K562 (cell line): Measurements from ENCODE around the gene MYADML2. TPM values are rescaled to one million over a fixed set of nuclear protein-coding genes. Genes with fewer than 3 reads are reported as not detected.

Experiments used
- CHD7 ChIP-seq: fragments of 200-600 bp; sonication (generic); IDR thresholded peaks from one replicate; pipeline ENCODE4 v1.6.1; 2012; ENCODE audit warnings: mild to moderate bottlenecking, low read depth, low read length, inconsistent platforms
- GABPB2 ChIP-seq: fragments of 250-450 bp; sonication (Bioruptor Pico); conservative IDR thresholded peaks from 2 replicates; pipeline ENCODE4 v1.5.1; 2021; ENCODE audit warnings: mild to moderate bottlenecking
- KLF10 ChIP-seq: fragments of 250-450 bp; sonication (Bioruptor Pico); IDR thresholded peaks from 2 replicates; pipeline ENCODE4 v1.6.1; 2021; ENCODE audit warnings: matching md5 sums
- LCOR ChIP-seq: sonication (generic); formaldehyde crosslinking; IDR thresholded peaks from 2 replicates; pipeline ENCODE4 v1.8.0; 2022; ENCODE audit warnings: mild to moderate bottlenecking, missing genetic modification reagents
- SNRNP70 ChIP-seq: fragments of 200-400 bp; formaldehyde crosslinking; optimal IDR thresholded peaks from 2 replicates; pipeline ENCODE3; 2017; ENCODE audit warnings: low read depth, low read length
- SPI1 ChIP-seq: IDR thresholded peaks from 2 replicates; pipeline ENCODE4 v1.6.1; 2011; ENCODE audit warnings: low read depth, low read length, control low read depth, borderline replicate concordance
- polyA plus RNA-seq, 8 experiments: library from polyadenylated mRNA; depleted of rRNA in 4 of 8; stranded (reverse) in 5 of 8; unstranded in 3 of 8; fragments of >200 nt; fragmentation: Nextera tagmentation in 2 of 8; fragmentation: Illumina TruSeq in 1 of 8; extraction: Ambion mirVana in 2 of 8; extraction: Trizol in 1 of 8; gene quantifications; 2 replicates each; pipeline versions ENCODE4 v1.2.1 to v1.2.3, GENCODE V29; 2011 to 2014; ENCODE audit warnings: inconsistent platforms in 1 of 8, missing spikeins in 1 of 8
- total RNA-seq, 7 experiments: library from RNA; depleted of rRNA in 6 of 7; stranded (reverse); fragments of >200 nt in 6 of 7; fragmentation: Illumina TruSeq in 2 of 7; extraction: Trizol in 2 of 7; gene quantifications; 2 replicates each; pipeline versions ENCODE4 v1.2.1 to v1.2.3, GENCODE V29; 2011 to 2021; ENCODE audit warnings: low replicate concordance in 1 of 7
- TF ChIP-seq, protein P1 (sequence below): fragments of 250-450 bp; sonication (Bioruptor Pico); IDR thresholded peaks from 2 replicates; pipeline ENCODE4 v1.5.1; 2021; ENCODE audit warnings: mild to moderate bottlenecking
- TF ChIP-seq, protein P2 (sequence below): sonication (generic); formaldehyde crosslinking; IDR thresholded peaks from 2 replicates; pipeline ENCODE4 v1.8.0; 2022; ENCODE audit warnings: mild to moderate bottlenecking, missing genetic modification reagents
- TF ChIP-seq, protein P3 (sequence below): fragments of 250-450 bp; sonication (Bioruptor Pico); IDR thresholded peaks from 2 replicates; pipeline ENCODE4 v1.8.0; 2021; ENCODE audit warnings: borderline replicate concordance, mild to moderate bottlenecking, moderate library complexity; ENCODE audit not compliant: poor library complexity, severe bottlenecking
- TF ChIP-seq, protein P4 (sequence below): fragments of 250-450 bp; sonication (Bioruptor Pico); IDR thresholded peaks from 2 replicates; pipeline ENCODE4 v1.5.0; 2021

MYADML2 gene
- total and polyA plus RNA-seq, 9 of the 15 experiments (the other 6 are each of a cell fraction or from before 2014, with no cell fraction given), result not detected

GRCh38 chr17:81922566-81923301 lies 24.3 kb downstream of the MYADML2 start (continued):
- TF ChIP-seq CHD7, result no peak
- TF ChIP-seq LCOR (CRISPR knock-in tag), result no peak
- TF ChIP-seq SPI1, result no peak
- no peak for TF ChIP-seq GABPB2 (CRISPR knock-in tag)
- TF ChIP-seq SNRNP70, result no peak
- TF ChIP-seq, protein P1, sequence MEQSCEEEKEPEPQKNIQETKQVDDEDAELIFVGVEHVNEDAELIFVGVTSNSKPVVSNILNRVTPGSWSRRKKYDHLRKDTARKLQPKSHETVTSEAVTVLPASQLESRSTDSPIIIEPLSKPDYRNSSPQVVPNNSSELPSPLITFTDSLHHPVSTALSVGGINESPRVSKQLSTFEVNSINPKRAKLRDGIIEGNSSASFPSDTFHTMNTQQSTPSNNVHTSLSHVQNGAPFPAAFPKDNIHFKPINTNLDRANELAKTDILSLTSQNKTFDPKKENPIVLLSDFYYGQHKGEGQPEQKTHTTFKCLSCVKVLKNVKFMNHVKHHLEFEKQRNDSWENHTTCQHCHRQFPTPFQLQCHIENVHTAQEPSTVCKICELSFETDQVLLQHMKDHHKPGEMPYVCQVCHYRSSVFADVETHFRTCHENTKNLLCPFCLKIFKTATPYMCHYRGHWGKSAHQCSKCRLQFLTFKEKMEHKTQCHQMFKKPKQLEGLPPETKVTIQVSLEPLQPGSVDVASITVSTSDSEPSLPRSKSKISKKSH, result no peak
- TF ChIP-seq, protein P2, sequence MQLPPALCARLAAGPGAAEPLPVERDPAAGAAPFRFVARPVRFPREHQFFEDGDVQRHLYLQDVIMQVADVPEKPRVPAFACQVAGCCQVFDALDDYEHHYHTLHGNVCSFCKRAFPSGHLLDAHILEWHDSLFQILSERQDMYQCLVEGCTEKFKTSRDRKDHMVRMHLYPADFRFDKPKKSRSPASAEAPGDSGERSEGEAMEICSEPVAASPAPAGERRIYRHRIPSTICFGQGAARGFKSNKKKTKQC (CRISPR knock-in tag), result no peak
- no peak for TF ChIP-seq KLF10 (CRISPR knock-in tag)
- TF ChIP-seq, protein P3, sequence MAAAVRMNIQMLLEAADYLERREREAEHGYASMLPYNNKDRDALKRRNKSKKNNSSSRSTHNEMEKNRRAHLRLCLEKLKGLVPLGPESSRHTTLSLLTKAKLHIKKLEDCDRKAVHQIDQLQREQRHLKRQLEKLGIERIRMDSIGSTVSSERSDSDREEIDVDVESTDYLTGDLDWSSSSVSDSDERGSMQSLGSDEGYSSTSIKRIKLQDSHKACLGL, result no peak
- TF ChIP-seq, protein P4, sequence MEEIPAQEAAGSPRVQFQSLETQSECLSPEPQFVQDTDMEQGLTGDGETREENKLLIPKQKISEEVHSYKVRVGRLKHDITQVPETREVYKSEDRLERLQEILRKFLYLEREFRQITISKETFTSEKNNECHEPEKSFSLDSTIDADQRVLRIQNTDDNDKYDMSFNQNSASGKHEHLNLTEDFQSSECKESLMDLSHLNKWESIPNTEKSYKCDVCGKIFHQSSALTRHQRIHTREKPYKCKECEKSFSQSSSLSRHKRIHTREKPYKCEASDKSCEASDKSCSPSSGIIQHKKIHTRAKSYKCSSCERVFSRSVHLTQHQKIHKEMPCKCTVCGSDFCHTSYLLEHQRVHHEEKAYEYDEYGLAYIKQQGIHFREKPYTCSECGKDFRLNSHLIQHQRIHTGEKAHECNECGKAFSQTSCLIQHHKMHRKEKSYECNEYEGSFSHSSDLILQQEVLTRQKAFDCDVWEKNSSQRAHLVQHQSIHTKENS (CRISPR knock-in tag), result no peak
